DOHH2 (cell line): ENCODE measurements around the gene ADAMTSL1.
"Not testable (repeated sequence)": the region's sequence is repeated elsewhere in the genome, so short reads cannot be mapped to it uniquely, and the experiment has no call there.

Experiments
- H3F3A ChIP-seq: fragments of 200-600 bp; sonication (generic), shearing (Covaris generic); 2 replicates; pipeline ENCODE4 v1.6.0; 2016; ENCODE audit warnings: antibody characterized with exemption, mild to moderate bottlenecking; ENCODE audit not compliant: control insufficient read depth, insufficient read depth
- H3K27ac ChIP-seq: fragments of 200-600 bp; sonication (generic); 2 replicates; pipeline ENCODE4 v1.5.1; 2014; ENCODE audit warnings: low read depth, mild to moderate bottlenecking, low read length, moderate library complexity
- H3K27me3 ChIP-seq: fragments of 200-600 bp; sonication (generic); 2 replicates; pipeline ENCODE4 v1.6.1; 2014; ENCODE audit warnings: mild to moderate bottlenecking, low read length, mixed read lengths; ENCODE audit not compliant: control insufficient read depth
- H3K36me3 ChIP-seq: fragments of 200-600 bp; sonication (generic); 2 replicates; pipeline ENCODE4 v1.6.1; 2014; ENCODE audit warnings: mild to moderate bottlenecking, low read length, moderate library complexity, mixed read lengths; ENCODE audit not compliant: control insufficient read depth
- H3K4me1 ChIP-seq: fragments of 200-600 bp; sonication (generic); 2 replicates; pipeline ENCODE4 v1.6.1; 2014; ENCODE audit warnings: mild to moderate bottlenecking, low read length, mixed read lengths; ENCODE audit not compliant: control insufficient read depth
- H3K4me2 ChIP-seq: fragments of 200-600 bp; sonication (generic); 2 replicates; pipeline ENCODE4 v1.6.0; 2014; ENCODE audit warnings: mild to moderate bottlenecking, low read length, moderate library complexity
- H3K4me3 ChIP-seq: fragments of 200-600 bp; sonication (generic); 2 replicates; pipeline ENCODE4 v1.5.1; 2014; ENCODE audit warnings: mild to moderate bottlenecking, low read length, mixed read lengths
- H3K79me2 ChIP-seq: fragments of 200-600 bp; sonication (generic); 2 replicates; pipeline ENCODE4 v1.6.1; 2014; ENCODE audit warnings: mild to moderate bottlenecking, low read length, mixed read lengths; ENCODE audit not compliant: control insufficient read depth
- H3K9me2 ChIP-seq: fragments of 200-600 bp; sonication (generic); replicated peaks from 2 replicates; pipeline ENCODE4 v1.6.1; 2014; ENCODE audit warnings: mild to moderate bottlenecking, low read length, mixed read lengths; ENCODE audit not compliant: control insufficient read depth
- H3K9me3 ChIP-seq: fragments of 200-600 bp; sonication (generic); 2 replicates; pipeline ENCODE4 v1.6.1; 2014; ENCODE audit warnings: antibody characterized with exemption, low read length, mixed read lengths; ENCODE audit not compliant: control insufficient read depth, insufficient read depth
- H4K20me1 ChIP-seq: fragments of 200-600 bp; sonication (generic); 2 replicates; pipeline ENCODE4 v1.6.0; 2014; ENCODE audit warnings: low read depth, mild to moderate bottlenecking, antibody characterized with exemption, low read length, moderate library complexity; ENCODE audit not compliant: control insufficient read depth, insufficient read depth
- EZH2phosphoT487 ChIP-seq: fragments of 200-600 bp; sonication (generic); IDR thresholded peaks from 2 replicates; pipeline ENCODE4 v1.6.1; 2017; ENCODE audit warnings: borderline replicate concordance, mild to moderate bottlenecking, antibody characterized with exemption, low read length, moderate library complexity, mixed read lengths
- TF ChIP-seq, protein P1 (sequence below): fragments of 200-600 bp; sonication (generic); IDR thresholded peaks from one replicate; pipeline ENCODE4 v1.5.1; 2014; ENCODE audit warnings: antibody characterized with exemption, mild to moderate bottlenecking, low read depth, low read length; ENCODE audit not compliant: poor library complexity, severe bottlenecking

Gene ADAMTSL1

DNA sequence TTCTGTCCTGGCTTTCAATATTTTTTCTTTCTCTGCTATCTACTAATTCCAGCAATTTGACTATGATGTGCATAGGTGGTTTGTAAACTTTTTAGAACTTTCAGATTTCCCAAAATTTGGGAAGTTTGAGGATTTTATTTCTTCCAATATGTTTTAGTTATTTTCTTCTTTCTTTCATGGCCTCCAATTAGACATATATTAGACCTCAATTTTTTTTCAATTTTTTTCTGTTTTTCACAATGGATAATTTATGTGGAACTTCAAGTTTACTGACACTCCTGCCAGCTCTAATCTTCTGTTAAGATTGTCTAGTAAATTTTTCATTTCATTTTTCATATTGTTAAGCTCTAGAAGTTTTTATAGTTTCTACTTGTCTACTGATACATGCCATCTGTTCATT, 395.8 kb downstream of the ADAMTSL1 start:
- Histone ChIP-seq H3K79me2 (no peaks in the 10 kb centered on the region), H3K4me1 (no peaks in the 10 kb centered on the region), H3K9me2 (no peaks in the 10 kb centered on the region), H3K4me3 (no peak overlapping the region), H3K27me3 (no peaks in the 10 kb centered on the region), H3F3A (no peaks in the 10 kb centered on the region), H3K36me3 (no peaks in the 10 kb centered on the region), H3K4me2 (no peak overlapping the region), H4K20me1 (no peaks in the 10 kb centered on the region), H3K9me3 (no peaks in the 10 kb centered on the region), H3K27ac (no peak overlapping the region)
- TF ChIP-seq, protein P1, sequence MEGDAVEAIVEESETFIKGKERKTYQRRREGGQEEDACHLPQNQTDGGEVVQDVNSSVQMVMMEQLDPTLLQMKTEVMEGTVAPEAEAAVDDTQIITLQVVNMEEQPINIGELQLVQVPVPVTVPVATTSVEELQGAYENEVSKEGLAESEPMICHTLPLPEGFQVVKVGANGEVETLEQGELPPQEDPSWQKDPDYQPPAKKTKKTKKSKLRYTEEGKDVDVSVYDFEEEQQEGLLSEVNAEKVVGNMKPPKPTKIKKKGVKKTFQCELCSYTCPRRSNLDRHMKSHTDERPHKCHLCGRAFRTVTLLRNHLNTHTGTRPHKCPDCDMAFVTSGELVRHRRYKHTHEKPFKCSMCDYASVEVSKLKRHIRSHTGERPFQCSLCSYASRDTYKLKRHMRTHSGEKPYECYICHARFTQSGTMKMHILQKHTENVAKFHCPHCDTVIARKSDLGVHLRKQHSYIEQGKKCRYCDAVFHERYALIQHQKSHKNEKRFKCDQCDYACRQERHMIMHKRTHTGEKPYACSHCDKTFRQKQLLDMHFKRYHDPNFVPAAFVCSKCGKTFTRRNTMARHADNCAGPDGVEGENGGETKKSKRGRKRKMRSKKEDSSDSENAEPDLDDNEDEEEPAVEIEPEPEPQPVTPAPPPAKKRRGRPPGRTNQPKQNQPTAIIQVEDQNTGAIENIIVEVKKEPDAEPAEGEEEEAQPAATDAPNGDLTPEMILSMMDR = no peak
- TF ChIP-seq EZH2phosphoT487 = no peak

GRCh38 chr9:18874069-18874468, 400.1 kb downstream of the ADAMTSL1 start:
- no peaks in the 10 kb centered on the region for H3K36me3 ChIP-seq
- H3K27ac ChIP-seq = no peak overlapping the region
- H3K4me2 ChIP-seq = no peak overlapping the region
- no peaks in the 10 kb centered on the region for H3K79me2 ChIP-seq
- no peaks in the 10 kb centered on the region for H3F3A ChIP-seq
- H4K20me1 ChIP-seq = no peaks in the 10 kb centered on the region
- H3K27me3 ChIP-seq = no peaks in the 10 kb centered on the region
- no peaks in the 10 kb centered on the region for H3K9me2 ChIP-seq
- H3K4me3 ChIP-seq = no peak overlapping the region
- no peak for TF ChIP-seq EZH2phosphoT487
- TF ChIP-seq, protein P1 = no peak
- H3K4me1 ChIP-seq = no peaks in the 10 kb centered on the region
- no peaks in the 10 kb centered on the region; the same call in 1 of the 2 replicates for H3K9me3 ChIP-seq

- not testable (repeated sequence) for H3K4me1 ChIP-seq, H3K4me3 ChIP-seq, H3K9me3 ChIP-seq, H3F3A ChIP-seq, H4K20me1 ChIP-seq, H3K27ac ChIP-seq, H3K4me2 ChIP-seq, H3K36me3 ChIP-seq, H3K27me3 ChIP-seq, H3K79me2 ChIP-seq, H3K9me2 ChIP-seq
These were observed 401.0 kb downstream of the ADAMTSL1 start for GRCh38 chr9:18874990-18875389.

- H3F3A ChIP-seq = no peaks in the 10 kb centered on the region
- TF ChIP-seq, protein P1 = no peak
- no peak for TF ChIP-seq EZH2phosphoT487
- H3K9me3 ChIP-seq = no peaks in the 10 kb centered on the region; the same call in 1 of the 2 replicates
- no peaks in the 10 kb centered on the region for H3K4me1 ChIP-seq
- no peaks in the 10 kb centered on the region for H3K27me3 ChIP-seq
- no peaks in the 10 kb centered on the region for H4K20me1 ChIP-seq
- no peaks in the 10 kb centered on the region for H3K9me2 ChIP-seq
- no peak overlapping the region for H3K4me2 ChIP-seq
- no peak overlapping the region for H3K27ac ChIP-seq
- no peaks in the 10 kb centered on the region for H3K36me3 ChIP-seq
- no peak overlapping the region for H3K4me3 ChIP-seq
- H3K79me2 ChIP-seq = no peaks in the 10 kb centered on the region
These were observed 404.0 kb downstream of the ADAMTSL1 start for GRCh38 chr9:18877984-18878383.
